Dedifferentiated amniotic fluid mesenchymal stem cell (primary cell): Measurements from ENCODE around the gene ADARB2.
"Not testable (repeated sequence)": the region's sequence is repeated elsewhere in the genome, so short reads cannot be mapped to it uniquely, and the experiment has no call there.

ENCODE experiments used
- DNase-seq: peaks from one replicate; pipeline ENCODE4 v3.0.0-alpha.2; 2016; ENCODE audit errors: extremely low spot score

The ADARB2 gene

DNA sequence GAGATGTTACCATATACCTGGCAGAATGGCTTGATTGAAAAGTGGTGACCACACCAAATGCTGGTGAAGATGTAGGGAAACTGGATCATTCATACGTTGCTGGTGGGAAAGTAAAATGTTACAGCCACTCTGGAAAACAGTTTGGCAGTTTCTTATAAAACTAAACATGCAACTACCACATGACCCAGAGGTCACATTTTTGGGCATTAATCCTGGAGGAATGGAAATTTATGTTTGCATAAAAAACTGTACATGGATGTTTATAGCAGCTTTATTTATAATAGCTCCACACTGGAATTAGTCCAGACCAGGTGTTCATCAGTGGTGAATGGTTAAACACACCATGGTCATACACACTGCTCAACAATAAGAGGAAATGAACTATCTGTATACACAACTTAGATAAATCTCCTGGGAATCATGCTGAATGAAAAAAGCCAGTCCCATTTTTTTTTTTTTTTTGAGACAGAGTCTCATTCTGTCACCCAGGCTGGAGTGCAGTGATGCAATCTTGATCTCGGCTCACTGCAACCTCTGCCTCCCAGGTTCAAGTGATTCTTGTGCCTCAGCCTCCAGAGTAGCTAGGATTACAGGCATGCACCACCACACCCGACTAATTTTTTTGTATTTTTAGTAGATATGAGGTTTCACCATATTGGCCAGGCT lies 309.7 kb downstream of the ADARB2 start:
- not testable (repeated sequence) for DNase-seq

DNA sequence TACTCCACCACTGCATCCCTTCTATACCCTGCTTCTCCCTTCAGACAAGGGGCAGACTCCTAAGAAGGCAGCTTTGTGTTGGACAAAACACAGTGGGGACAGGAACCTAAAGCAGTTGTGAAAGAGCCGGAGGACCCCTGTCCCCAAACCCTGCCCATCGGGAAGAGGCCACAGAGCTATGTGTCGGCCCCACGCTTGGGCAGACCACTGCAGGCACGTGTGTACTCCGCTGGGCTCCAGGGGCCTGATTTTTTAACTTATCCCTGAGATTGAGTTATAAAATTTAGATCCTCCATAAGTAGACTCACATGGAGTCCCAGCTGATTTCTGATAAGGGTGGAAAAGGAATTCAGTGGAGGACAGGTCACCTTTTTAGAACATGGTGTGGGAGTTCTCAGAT lies 310.5 kb downstream of the ADARB2 start:
- DNase-seq: no peak

DNA sequence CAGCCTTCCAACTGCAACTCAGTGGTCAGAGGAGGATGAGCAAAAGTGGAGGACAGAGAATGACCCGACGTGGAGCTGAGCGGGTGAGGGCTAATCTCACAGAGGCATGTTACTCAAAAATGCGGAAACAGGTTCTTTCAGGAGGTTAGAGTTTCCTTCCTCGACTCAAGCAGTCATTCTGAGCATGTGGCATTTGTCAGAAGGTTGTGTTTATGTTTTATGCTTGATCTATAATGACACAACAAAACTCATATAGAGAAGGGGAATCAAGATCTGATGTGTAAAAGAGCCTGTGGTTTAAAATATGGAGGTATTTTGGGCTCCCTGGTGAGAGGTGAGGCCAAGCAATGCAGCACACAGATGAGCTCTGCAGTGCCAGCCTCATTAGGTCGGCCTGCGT lies 311.4 kb downstream of the ADARB2 start:
- DNase-seq: no peak

DNA sequence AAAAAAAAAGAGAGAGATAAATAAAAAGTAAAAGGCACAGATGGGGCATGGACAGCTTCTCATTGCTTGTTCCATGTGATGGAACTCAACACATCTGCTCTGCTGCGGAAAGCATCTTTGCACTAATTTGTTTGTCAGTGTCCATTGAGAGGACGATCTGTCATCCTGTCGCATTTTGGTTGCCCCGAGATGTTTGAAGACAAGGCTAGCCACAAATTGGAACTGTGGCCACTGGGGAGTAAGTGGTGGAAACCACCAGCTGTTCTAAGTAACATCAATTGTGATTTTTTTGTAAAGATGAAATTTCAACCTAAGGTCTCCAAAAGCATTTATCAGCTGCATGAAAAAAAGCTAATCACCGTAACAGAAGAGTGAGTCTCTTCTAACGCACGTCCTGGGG lies 312.7 kb downstream of the ADARB2 start:
- DNase-seq: no peak

DNA sequence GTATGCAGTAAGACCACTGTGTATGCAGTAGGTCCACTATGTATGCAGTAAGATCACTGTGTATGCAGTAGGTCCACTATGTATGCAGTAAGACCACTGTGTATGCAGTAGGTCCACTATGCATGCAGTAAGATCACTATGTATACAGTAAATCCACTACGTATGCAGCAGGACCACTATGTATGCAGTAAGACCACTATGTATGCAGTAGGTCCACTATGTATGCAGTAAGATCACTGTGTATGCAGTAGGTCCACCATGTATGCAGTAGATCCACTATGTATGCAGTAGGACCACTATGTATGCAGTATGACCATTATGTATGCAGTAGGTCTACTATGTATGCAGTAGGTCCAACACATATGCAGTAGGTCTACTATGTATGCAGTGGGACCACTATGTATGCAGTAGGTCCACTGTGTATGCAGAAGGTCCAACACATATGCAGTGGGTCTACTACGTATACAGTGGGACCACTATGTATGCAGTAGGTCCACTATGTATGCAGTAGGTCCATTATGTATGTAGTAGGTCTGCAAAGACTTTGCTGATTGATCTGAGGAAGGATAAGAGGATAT lies 313.6 kb downstream of the ADARB2 start:
- DNase-seq: no peak

DNA sequence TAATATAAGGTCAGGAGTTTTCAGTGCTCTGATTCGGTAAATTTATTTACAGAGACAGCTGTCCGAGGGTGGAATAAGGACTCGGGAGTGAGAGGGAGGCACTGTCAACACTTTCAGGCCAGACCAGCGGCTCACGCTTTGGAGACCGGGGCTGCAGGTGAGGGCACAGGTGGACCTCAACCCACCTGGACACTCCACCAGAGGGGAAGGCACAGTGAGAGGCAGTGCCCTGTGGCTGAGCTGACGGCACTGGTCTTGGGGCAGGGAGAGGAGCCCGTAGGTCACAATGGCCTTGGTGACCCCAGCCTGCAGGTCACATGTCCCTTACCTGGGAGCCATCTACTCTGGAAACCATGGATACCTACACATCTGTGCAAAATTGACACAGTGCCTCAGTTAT lies 315.1 kb downstream of the ADARB2 start:
- DNase-seq: no peak

GRCh38 chr10:1420661-1421362 lies 316.5 kb downstream of the ADARB2 start:
- no peak for DNase-seq

- DNase-seq: no peak
These were observed 317.3 kb downstream of the ADARB2 start for GRCh38 chr10:1419796-1420610.

DNA sequence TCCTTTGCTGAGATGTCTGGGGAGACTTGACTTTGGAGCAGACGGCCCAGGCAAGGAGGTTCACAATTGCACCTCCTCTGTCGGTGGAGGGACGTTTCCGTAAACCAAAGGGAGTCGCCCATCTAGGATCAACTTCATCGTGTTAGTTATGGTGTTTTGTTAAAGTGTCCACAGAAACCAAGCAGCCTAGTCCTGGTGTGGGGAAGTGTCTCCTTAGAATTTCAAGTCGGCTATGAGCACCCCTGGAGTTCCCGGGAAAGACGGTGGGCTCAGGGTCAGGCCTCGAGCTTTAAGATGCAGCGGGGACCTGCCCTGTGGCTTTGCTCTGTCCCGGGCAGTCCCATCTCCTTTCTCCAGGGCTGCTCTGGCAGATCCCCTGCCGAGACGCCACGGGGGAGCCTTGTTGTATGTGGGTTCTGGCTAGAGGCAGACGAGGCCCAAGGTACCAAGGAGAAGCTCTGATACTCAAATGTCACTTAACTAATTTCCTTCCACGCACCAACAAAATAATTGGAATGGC lies 319.2 kb downstream of the ADARB2 start:
- no peak for DNase-seq

GRCh38 chr10:1417574-1417973 lies 319.8 kb downstream of the ADARB2 start:
- no peak for DNase-seq

DNA sequence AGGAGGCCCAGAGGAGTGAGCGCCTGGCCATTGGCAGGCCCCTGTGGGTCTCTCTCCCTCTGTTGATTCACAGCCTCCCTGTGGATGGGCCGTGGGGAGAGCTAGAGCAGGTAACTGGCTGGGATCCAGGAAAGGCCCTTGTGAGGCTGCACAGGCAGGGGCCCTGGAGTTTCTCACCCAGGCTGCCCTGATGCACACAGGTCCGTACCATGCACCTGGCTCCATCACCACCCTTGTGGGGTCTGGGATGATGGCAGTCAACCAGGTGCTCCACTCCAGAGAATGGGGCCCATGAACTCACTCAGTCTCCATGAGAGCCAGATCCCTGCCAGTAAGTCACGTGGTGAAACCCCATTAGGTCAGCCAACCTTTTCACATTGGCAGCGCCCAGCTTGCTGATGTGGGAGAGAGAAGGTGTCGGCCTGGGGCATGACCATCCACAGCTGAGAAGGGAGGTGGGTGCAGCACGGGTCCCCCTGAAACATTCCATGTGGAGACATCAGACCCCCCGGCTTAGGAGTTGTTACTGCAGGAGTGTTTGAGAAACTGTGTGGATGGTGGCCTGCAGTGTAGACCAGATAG lies 320.8 kb downstream of the ADARB2 start:
- no peak for DNase-seq

- no peak for DNase-seq
These were observed 322.4 kb downstream of the ADARB2 start for GRCh38 chr10:1414893-1415292.

GRCh38 chr10:1414346-1414745 lies 323.0 kb downstream of the ADARB2 start:
- DNase-seq: not testable (repeated sequence)

DNA sequence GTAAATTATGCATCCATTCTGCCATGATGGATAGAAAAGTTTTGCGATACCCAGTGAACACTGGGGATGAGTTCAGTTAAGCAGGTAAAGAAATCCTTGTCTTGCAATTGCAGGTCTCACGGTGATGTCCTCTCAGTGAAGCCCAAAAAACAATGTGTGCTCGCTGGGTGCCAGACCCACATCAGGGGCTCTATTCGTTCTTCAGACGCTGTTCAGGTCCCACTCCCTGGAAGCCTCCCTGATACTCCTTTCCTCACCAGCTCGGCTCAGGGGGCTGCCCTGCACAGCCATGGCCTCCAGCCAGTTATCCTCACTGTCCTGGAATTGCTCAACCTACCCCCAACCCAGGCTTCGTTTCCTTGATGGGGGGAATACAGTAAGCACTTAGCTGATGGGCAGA lies 323.5 kb downstream of the ADARB2 start:
- DNase-seq: no peak

DNA sequence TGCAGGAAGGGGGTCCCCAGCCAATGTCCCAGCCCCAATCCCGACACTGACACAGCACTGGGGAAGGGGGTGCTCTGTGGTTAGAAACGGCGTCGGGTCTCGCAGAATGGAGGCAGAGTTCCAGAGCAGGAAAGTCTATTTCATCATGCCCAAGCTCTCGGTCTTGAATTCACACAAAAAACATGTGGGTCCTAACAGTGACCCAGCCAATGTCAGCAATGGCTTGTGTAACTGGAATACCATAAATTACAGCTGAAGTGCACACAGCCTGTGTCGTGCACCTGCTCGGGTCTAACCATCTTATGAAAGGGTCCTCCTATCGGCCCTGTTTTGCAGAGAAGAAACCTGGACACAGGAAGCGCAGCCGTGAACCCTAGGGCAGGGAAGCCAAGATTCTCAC lies 324.1 kb downstream of the ADARB2 start:
- no peak for DNase-seq

DNA sequence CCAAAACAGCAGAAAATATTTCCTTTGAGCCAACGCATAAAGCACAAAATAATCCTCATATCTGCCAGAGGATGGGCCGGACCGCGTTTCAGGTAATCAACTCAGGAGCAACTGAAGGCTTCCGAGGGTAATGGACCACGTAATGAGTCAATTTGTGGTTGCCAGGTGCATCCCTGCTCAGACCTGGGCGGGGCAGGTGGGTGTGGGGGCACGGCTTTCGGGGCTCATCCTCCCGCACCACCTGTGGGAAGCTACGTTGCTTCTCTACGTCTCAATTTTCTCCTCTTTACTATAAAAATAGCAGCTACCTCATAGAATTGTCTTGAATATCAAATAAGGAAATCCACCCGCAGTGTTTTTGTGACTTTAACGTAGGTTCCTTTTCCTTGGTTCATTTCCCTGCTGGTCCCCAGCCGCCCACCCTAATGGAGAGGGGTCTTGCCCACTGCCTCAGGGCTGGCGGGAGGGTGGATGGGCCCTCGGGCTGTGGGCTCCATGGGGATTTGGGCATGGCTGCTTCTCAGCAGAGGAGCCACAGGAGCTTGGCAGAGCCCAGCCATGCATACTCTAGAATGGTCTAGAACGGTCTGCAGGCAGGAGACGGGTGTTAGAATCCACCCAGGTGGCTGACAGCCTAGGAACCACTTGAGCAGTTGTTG lies 324.7 kb downstream of the ADARB2 start:
- no peak for DNase-seq

DNA sequence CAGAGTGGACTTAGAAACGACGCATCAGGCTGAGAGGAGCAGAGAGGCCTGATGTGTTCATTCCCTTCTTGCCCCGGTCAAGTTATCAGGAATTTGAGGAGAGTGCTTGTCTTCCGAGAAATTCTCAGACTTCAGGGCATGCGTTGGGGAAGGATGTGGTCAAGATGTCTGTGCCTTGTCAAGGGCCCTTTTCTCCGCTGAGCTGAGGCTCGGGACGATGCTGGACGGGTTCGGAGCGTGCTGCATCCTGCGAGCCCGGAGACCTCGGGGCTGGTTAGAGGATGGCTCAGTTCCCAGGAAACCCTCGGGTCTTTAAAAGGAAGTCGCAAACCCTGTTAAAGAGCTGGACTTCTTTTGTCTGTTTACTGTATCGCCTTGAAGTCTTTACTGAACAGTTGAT lies 325.4 kb downstream of the ADARB2 start:
- DNase-seq: no peak

- no peak for DNase-seq
These were observed 325.9 kb downstream of the ADARB2 start for GRCh38 chr10:1411451-1411850.

DNA sequence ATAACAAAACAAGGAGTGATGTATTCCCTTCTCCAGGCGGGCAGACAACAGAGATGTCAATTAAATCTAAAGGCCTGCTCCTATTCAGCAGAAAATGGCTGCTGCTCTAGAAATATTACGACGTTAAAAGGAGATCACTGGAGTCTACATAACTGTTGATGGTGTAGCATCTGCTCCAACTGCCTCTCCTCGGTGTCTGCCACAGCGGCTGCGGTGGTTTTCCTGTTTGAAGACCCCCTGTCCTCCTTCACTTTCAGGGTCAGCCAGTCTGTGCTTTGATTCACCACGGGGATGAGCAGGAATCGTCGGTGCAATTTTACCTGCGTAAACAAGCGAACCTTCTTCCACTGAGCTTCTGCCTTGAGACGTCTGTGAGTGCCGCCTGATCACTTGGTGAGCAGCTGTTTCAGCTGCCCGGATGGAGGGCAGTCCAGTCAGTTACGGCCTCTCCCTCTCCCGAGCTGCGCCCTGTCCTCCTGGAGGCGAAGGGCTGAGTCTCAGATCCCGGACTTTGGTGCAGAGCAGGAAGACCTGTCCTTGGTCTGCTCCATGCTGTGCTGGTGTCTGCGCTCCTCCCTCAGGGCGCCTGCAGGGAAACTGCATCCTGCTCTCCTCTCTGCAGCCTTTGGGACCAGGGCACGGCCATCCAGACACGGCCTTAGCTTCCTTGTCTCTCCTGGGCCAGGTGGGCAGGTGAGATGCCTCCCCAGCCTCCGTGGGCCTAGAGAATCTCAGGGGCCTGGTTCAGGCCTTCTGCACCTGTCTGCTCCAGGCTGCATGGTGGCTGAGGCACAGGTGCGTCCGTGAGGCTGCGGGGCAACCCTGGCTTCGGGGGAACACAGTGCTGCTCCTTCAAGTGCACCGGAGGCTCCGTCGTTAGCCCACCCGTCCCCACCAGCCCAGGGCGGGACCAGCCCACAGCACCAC lies 326.6 kb downstream of the ADARB2 start:
- DNase-seq: no peak

DNA sequence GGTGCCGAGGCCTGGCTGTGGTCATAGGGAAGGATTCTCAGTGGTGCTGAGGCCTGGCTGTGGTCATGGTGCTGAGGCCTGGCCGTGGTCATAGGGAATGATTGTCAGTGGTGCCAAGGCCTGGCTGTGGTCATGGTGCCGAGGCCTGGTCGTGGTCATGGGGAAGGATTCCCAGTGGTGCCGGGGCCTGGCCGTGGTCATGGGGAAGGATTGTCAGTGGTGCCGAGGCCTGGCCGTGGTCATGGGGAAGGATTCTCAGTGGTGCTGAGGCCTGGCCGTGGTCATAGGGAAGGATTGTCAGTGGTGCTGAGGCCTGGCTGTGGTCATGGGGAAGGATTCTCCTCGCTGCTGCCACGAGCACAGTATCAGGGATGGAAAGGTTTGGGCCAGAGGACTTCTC lies 327.3 kb downstream of the ADARB2 start:
- DNase-seq: no peak
